Activated CD8-positive, alpha-beta T cell treated with anti-CD3 and anti-CD28 coated beads, Interleukin-2, amount 10 ng/mL, durations not matched to agents 7 days and 5 days (primary cell): ENCODE measurements around the gene SHB. TPM values are rescaled to one million over a fixed set of nuclear protein-coding genes. Genes with fewer than 3 reads are reported as not detected.

Experiments used
- ATAC-seq: fragments of 150-1000 bp; cut with Tn5 transposase; one replicate; pipeline ENCODE4 v1.10.0; 2021; ENCODE audit warnings: moderate library complexity
- CTCF ChIA-PET: fragments of 350-600 bp; sonication (Branson Sonifier 250); formaldehyde crosslinking; loops from one replicate; lab custom pipeline; 2021; ENCODE audit warnings: antibody characterized with exemption; lab: Charles Lee
- POLR2A ChIA-PET: fragments of 350-600 bp; sonication (Branson Sonifier 250); formaldehyde crosslinking; loops from one replicate; lab custom pipeline; 2021; ENCODE audit warnings: antibody characterized with exemption; lab: Charles Lee
- DNase-seq: peaks from one replicate; pipeline ENCODE4 v3.0.0-alpha.2; 2020
- H3K27ac Mint-ChIP-seq: one replicate; pipeline ENCODE4 v1.8.0; 2021; ENCODE audit warnings: mild to moderate bottlenecking, mixed read lengths
- H3K27me3 Mint-ChIP-seq: one replicate; pipeline ENCODE4 v1.8.0; 2021; ENCODE audit warnings: low read depth, mixed read lengths
- H3K36me3 Mint-ChIP-seq: one replicate; pipeline ENCODE4 v1.8.0; 2021; ENCODE audit warnings: low read depth, mixed read lengths
- H3K4me1 Mint-ChIP-seq: one replicate; pipeline ENCODE4 v1.8.0; 2021; ENCODE audit warnings: low read depth, mixed read lengths
- H3K4me3 Mint-ChIP-seq: one replicate; pipeline ENCODE4 v1.8.0; 2021; ENCODE audit warnings: mild to moderate bottlenecking, mixed read lengths
- H3K9me3 Mint-ChIP-seq: one replicate; pipeline ENCODE4 v1.8.0; 2022; ENCODE audit warnings: mixed read lengths; ENCODE audit not compliant: insufficient read depth
- total RNA-seq, 2 experiments: library from RNA; stranded (reverse); gene quantifications; one replicate each; pipeline ENCODE4 v1.2.3, GENCODE V29; 2021

The SHB gene
- under 1 TPM; 0.57 to 0.58 TPM for total RNA-seq

GRCh38 chr9:38068701-38069628 is at the start of gene SHB:
Gene SHB (minus strand): TSS chr9:38069227. CDS start chr9:38068645, 582 bp downstream.
- Mint-ChIP-seq H3K27ac (peak within 1 kb of the TSS; percentile 62), H3K27me3 (peaks cover 50% of the 10 kb centered on the region), H3K4me3 (peak within 1 kb of the TSS; percentile 73), H3K9me3 (no peaks in the 10 kb centered on the region), H3K4me1 (peaks cover 29% of the 10 kb centered on the region), H3K36me3 (no peaks in the 10 kb centered on the region)
- ATAC-seq (peak; percentile 78), DNase-seq (peak; percentile 83)
- CTCF ChIA-PET, result interaction anchor here (0.7 to 1.9 kb wide), 3 partner anchors 10 to 158 kb away, joined by 3 to 8 read pairs (median 3); no protein-coding TSS in a partner anchor
- POLR2A ChIA-PET, result no interaction called here

GRCh38 chr9:38117651-38118050 is 48.6 kb upstream of the SHB start:
- Mint-ChIP-seq H3K4me3 (no peak overlapping the region), H3K9me3 (no peaks in the 10 kb centered on the region), H3K36me3 (no peaks in the 10 kb centered on the region), H3K4me1 (no peaks in the 10 kb centered on the region), H3K27ac (no peak overlapping the region), H3K27me3 (peaks cover 6% of the 10 kb centered on the region)
- ChIA-PET POLR2A (interaction anchor here (0.6 kb wide), 1 partner anchor 1695 kb away, joined by 3 read pairs; no protein-coding TSS in a partner anchor), CTCF (no interaction called here)
- no peak for DNase-seq
- ATAC-seq, result no peak

GRCh38 chr9:38114905-38115304 is 45.9 kb upstream of the SHB start:
- Mint-ChIP-seq H3K4me1 (no peaks in the 10 kb centered on the region), H3K36me3 (no peaks in the 10 kb centered on the region), H3K9me3 (no peaks in the 10 kb centered on the region), H3K27me3 (peaks cover 13% of the 10 kb centered on the region), H3K4me3 (no peak overlapping the region), H3K27ac (no peak overlapping the region)
- CTCF ChIA-PET, result no interaction called here
- POLR2A ChIA-PET, result no interaction called here
- ATAC-seq (no peak), DNase-seq (no peak)

GRCh38 chr9:38112456-38112855 is 43.4 kb upstream of the SHB start:
- no peaks in the 10 kb centered on the region for H3K4me1 Mint-ChIP-seq
- no peak overlapping the region for H3K4me3 Mint-ChIP-seq
- H3K27me3 Mint-ChIP-seq, result peaks cover 13% of the 10 kb centered on the region
- ChIA-PET CTCF (no interaction called here), POLR2A (no interaction called here)
- DNase-seq (no peak), ATAC-seq (no peak)
- H3K36me3 Mint-ChIP-seq, result no peaks in the 10 kb centered on the region
- no peak overlapping the region for H3K27ac Mint-ChIP-seq
- no peaks in the 10 kb centered on the region for H3K9me3 Mint-ChIP-seq

GRCh38 chr9:38112049-38112448 is 43.0 kb upstream of the SHB start:
- Mint-ChIP-seq H3K4me3 (no peak overlapping the region), H3K27ac (no peak overlapping the region), H3K36me3 (no peaks in the 10 kb centered on the region), H3K9me3 (no peaks in the 10 kb centered on the region), H3K4me1 (no peaks in the 10 kb centered on the region), H3K27me3 (peaks cover 13% of the 10 kb centered on the region)
- CTCF ChIA-PET, result no interaction called here
- DNase-seq, result no peak
- POLR2A ChIA-PET, result no interaction called here
- ATAC-seq, result no peak

- no peak for DNase-seq
- ChIA-PET CTCF (no interaction called here), POLR2A (no interaction called here)
- peaks cover 13% of the 10 kb centered on the region for H3K27me3 Mint-ChIP-seq
- no peak overlapping the region for H3K27ac Mint-ChIP-seq
- no peak for ATAC-seq
- H3K36me3 Mint-ChIP-seq, result no peaks in the 10 kb centered on the region
- no peaks in the 10 kb centered on the region for H3K9me3 Mint-ChIP-seq
- no peaks in the 10 kb centered on the region for H3K4me1 Mint-ChIP-seq
- H3K4me3 Mint-ChIP-seq, result no peak overlapping the region
These were observed 41.4 kb upstream of the SHB start for GRCh38 chr9:38110476-38110875.

GRCh38 chr9:38109601-38110000 is 40.6 kb upstream of the SHB start:
- H3K4me1 Mint-ChIP-seq, result no peaks in the 10 kb centered on the region
- CTCF ChIA-PET, result interaction anchor here (1.4 kb wide), 1 partner anchor 196 kb away, joined by 3 read pairs; no protein-coding TSS in a partner anchor

GRCh38 chr9:38108326-38108725 is 39.3 kb upstream of the SHB start:
- DNase-seq (no peak), ATAC-seq (no peak)
- no peaks in the 10 kb centered on the region for H3K36me3 Mint-ChIP-seq
- H3K4me1 Mint-ChIP-seq, result no peaks in the 10 kb centered on the region
- peaks cover 17% of the 10 kb centered on the region for H3K27me3 Mint-ChIP-seq
- POLR2A ChIA-PET, result no interaction called here
- H3K4me3 Mint-ChIP-seq, result no peak overlapping the region
- H3K27ac Mint-ChIP-seq, result no peak overlapping the region
- CTCF ChIA-PET, result interaction anchor here (1.4 kb wide), 1 partner anchor 194 kb away, joined by 3 read pairs; no protein-coding TSS in a partner anchor
- H3K9me3 Mint-ChIP-seq, result no peaks in the 10 kb centered on the region

More at GRCh38 chr9:38109601-38110000, 40.6 kb upstream of the SHB start:
- H3K27me3 Mint-ChIP-seq, result peaks cover 11% of the 10 kb centered on the region
- H3K9me3 Mint-ChIP-seq, result no peaks in the 10 kb centered on the region
- H3K27ac Mint-ChIP-seq, result no peak overlapping the region
- no peaks in the 10 kb centered on the region for H3K36me3 Mint-ChIP-seq
- POLR2A ChIA-PET, result no interaction called here
- ATAC-seq (no peak), DNase-seq (no peak)
- H3K4me3 Mint-ChIP-seq, result no peak overlapping the region

- Mint-ChIP-seq H3K9me3 (no peaks in the 10 kb centered on the region), H3K4me3 (no peak overlapping the region), H3K36me3 (no peaks in the 10 kb centered on the region), H3K27me3 (peaks cover 17% of the 10 kb centered on the region), H3K27ac (no peak overlapping the region), H3K4me1 (no peaks in the 10 kb centered on the region)
- CTCF ChIA-PET, result no interaction called here
- ATAC-seq, result no peak
- DNase-seq, result no peak
- POLR2A ChIA-PET, result no interaction called here
These were observed 38.8 kb upstream of the SHB start for GRCh38 chr9:38107811-38108304.

- no peak overlapping the region for H3K4me3 Mint-ChIP-seq
- POLR2A ChIA-PET, result no interaction called here
- no peak overlapping the region for H3K27ac Mint-ChIP-seq
- no peak for ATAC-seq
- H3K9me3 Mint-ChIP-seq, result no peaks in the 10 kb centered on the region
- no peaks in the 10 kb centered on the region for H3K4me1 Mint-ChIP-seq
- H3K36me3 Mint-ChIP-seq, result no peaks in the 10 kb centered on the region
- no peak for DNase-seq
- H3K27me3 Mint-ChIP-seq, result peaks cover 13% of the 10 kb centered on the region
- CTCF ChIA-PET, result no interaction called here
These were observed 38.4 kb upstream of the SHB start for GRCh38 chr9:38107405-38107804.

GRCh38 chr9:38106488-38106887 is 37.5 kb upstream of the SHB start:
- H3K4me3 Mint-ChIP-seq, result no peak overlapping the region
- H3K27ac Mint-ChIP-seq, result no peak overlapping the region
- H3K4me1 Mint-ChIP-seq, result no peaks in the 10 kb centered on the region
- ChIA-PET POLR2A (no interaction called here), CTCF (no interaction called here)
- DNase-seq (no peak), ATAC-seq (no peak)
- H3K36me3 Mint-ChIP-seq, result no peaks in the 10 kb centered on the region
- no peaks in the 10 kb centered on the region for H3K9me3 Mint-ChIP-seq
- peaks cover 12% of the 10 kb centered on the region for H3K27me3 Mint-ChIP-seq

GRCh38 chr9:38103340-38103739 is 34.3 kb upstream of the SHB start:
- ChIA-PET POLR2A (no interaction called here), CTCF (no interaction called here)
- Mint-ChIP-seq H3K4me3 (no peak overlapping the region), H3K4me1 (no peaks in the 10 kb centered on the region), H3K36me3 (no peaks in the 10 kb centered on the region), H3K27ac (no peak overlapping the region), H3K9me3 (no peaks in the 10 kb centered on the region), H3K27me3 (peaks cover 21% of the 10 kb centered on the region)
- ATAC-seq (no peak), DNase-seq (no peak)
